PC-3 (cell line): ENCODE measurements around the gene RARA.

Source experiments
- EZH2 ChIP-seq: fragments of 300-600 bp; sonication (generic); IDR thresholded peaks from one replicate; pipeline ENCODE4 v1.6.1; 2017; ENCODE audit warnings: antibody characterized with exemption, mild to moderate bottlenecking, low read length; ENCODE audit not compliant: unreplicated experiment
- EZH2phosphoT487 ChIP-seq: fragments of 300-600 bp; sonication (generic); IDR thresholded peaks from 2 replicates; pipeline ENCODE4 v1.6.1; 2018; ENCODE audit warnings: mild to moderate bottlenecking, antibody characterized with exemption, low read length, borderline replicate concordance
- TF ChIP-seq, protein P1 (sequence below): fragments of 300-600 bp; sonication (generic); conservative IDR thresholded peaks from 2 replicates; pipeline ENCODE4 v1.5.1; 2017; ENCODE audit warnings: antibody characterized with exemption, low read depth, mild to moderate bottlenecking, low read length

DNA sequence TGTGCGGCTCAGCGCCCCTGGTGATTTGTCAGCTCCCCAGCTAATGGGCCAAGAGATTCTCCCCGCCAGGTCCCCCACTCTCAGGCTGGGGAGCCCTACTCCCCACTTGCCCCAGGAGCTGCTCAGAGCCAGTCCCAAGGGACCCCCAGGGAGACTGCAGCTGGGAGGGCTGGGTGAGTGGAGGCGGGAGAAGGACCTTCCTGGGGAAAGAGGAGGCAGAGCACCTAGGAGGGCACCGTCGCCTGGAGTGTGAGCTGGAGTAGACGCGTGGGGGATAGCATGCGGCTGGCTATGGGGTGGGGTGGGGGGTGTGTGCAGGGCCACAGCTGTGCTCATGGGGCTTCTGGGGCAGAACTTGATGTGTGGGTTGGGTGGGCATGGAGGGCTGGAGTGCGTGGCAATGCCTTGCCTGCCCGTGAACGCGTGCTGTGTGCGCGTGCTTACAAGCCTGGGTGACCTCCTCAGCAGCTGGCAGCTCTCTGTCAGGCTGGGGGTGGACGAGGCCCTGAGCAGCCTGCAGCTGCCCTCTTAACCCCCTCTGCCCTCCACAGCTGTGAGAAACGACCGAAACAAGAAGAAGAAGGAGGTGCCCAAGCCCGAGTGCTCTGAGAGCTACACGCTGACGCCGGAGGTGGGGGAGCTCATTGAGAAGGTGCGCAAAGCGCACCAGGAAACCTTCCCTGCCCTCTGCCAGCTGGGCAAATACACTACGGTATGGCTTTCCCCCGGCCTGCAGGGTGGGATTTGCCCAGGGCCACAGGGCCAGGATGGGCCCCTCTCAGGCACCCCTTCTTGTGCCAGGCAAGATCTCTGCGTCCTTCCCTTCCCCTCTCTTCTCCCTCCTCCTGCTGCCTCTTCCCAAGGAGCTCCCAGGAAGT is 42.6 kb downstream of the RARA start:
- TF ChIP-seq, protein P1, sequence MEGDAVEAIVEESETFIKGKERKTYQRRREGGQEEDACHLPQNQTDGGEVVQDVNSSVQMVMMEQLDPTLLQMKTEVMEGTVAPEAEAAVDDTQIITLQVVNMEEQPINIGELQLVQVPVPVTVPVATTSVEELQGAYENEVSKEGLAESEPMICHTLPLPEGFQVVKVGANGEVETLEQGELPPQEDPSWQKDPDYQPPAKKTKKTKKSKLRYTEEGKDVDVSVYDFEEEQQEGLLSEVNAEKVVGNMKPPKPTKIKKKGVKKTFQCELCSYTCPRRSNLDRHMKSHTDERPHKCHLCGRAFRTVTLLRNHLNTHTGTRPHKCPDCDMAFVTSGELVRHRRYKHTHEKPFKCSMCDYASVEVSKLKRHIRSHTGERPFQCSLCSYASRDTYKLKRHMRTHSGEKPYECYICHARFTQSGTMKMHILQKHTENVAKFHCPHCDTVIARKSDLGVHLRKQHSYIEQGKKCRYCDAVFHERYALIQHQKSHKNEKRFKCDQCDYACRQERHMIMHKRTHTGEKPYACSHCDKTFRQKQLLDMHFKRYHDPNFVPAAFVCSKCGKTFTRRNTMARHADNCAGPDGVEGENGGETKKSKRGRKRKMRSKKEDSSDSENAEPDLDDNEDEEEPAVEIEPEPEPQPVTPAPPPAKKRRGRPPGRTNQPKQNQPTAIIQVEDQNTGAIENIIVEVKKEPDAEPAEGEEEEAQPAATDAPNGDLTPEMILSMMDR = no peak
- no peak for TF ChIP-seq EZH2
- TF ChIP-seq EZH2phosphoT487 = no peak
